ENCODE data around the gene TADA2B.

GRCh38 chr4:7048642-7049041 lies 5.5 kb downstream of the TADA2B start:
- TF ChIP-seq CTCF (IDR thresholded peaks at IDR 0.05; ENCODE audit: insufficient read depth, low read depth, low read length), result no peak
- TF ChIP-seq EZH2 (IDR thresholded peaks at IDR 0.05; ENCODE audit: insufficient read depth, low read length), result no peak

Data from astrocyte (in vitro differentiated cells and primary cell).